Endothelial cell of umbilical vein (primary cell): ENCODE data around the gene SLC12A2.

Experiments used
- EZH2 ChIP-seq: IDR thresholded peaks from 2 replicates; pipeline ENCODE4 v1.6.1; 2012; ENCODE audit warnings: borderline replicate concordance, low read depth, mild to moderate bottlenecking, moderate library complexity, low read length, inconsistent platforms; ENCODE audit not compliant: severe bottlenecking
- GATA2 ChIP-seq: IDR thresholded peaks from 2 replicates; pipeline ENCODE4 v1.7.0; 2011; ENCODE audit warnings: low read depth, mild to moderate bottlenecking, moderate library complexity, mixed read lengths, low read length; ENCODE audit not compliant: insufficient read length, insufficient read depth
- JUN ChIP-seq: IDR thresholded peaks from 2 replicates; pipeline ENCODE4 v1.6.1; 2011; ENCODE audit warnings: borderline replicate concordance, low read depth; ENCODE audit not compliant: insufficient read length, insufficient read depth
- MYC ChIP-seq: IDR thresholded peaks from one replicate; pipeline ENCODE4 v1.6.1; 2011; ENCODE audit warnings: mild to moderate bottlenecking, low read depth, low read length
- POLR2A ChIP-seq: IDR thresholded peaks from 2 replicates; pipeline ENCODE4 v1.6.1; 2012; ENCODE audit warnings: low read depth, mild to moderate bottlenecking, control low read depth, low read length
- POLR2AphosphoS5 ChIP-seq: IDR thresholded peaks from 2 replicates; pipeline ENCODE4 v1.6.1; 2012; ENCODE audit warnings: low read depth, mild to moderate bottlenecking, control low read depth, low read length, moderate library complexity; ENCODE audit not compliant: insufficient read depth
- TF ChIP-seq, protein P1 (sequence below), 2 donors: IDR thresholded peaks; 1 replicate in 1 of 2; 2 replicates in 1 of 2; pipeline ENCODE4 v1.5.1; 2011; ENCODE audit warnings: low read length in 2 of 2, mild to moderate bottlenecking in 2 of 2, moderate library complexity in 2 of 2, control low read depth in 1 of 2, inconsistent platforms in 1 of 2, low read depth in 1 of 2; ENCODE audit not compliant: insufficient read depth in 1 of 2; ENCODE audit errors: extremely low read depth in 1 of 2
- TF ChIP-seq, protein P2 (sequence below): IDR thresholded peaks from 2 replicates; pipeline ENCODE4 v1.6.1; 2011; ENCODE audit not compliant: insufficient read depth, insufficient read length

DNA sequence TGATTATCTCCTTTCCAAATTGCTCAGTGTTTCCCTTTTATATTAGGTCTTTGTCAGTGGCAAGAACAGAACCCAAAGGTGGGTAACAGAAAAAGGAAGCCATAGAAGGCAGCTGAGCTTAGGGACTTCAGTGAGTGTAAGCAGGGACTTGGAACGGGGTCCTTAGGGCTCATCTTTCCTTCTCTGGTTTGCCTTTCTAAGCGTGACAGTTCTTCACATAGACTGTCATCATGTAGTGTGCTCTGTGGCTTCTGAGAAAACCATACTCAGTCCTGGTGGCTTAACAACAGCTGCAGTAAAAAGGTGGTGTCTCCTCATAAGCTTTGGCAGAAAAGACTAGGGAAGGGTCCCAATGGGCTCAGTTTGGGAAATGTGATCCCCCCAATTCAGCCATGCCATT is 108.8 kb downstream of the SLC12A2 start:
- TF ChIP-seq, protein P1, sequence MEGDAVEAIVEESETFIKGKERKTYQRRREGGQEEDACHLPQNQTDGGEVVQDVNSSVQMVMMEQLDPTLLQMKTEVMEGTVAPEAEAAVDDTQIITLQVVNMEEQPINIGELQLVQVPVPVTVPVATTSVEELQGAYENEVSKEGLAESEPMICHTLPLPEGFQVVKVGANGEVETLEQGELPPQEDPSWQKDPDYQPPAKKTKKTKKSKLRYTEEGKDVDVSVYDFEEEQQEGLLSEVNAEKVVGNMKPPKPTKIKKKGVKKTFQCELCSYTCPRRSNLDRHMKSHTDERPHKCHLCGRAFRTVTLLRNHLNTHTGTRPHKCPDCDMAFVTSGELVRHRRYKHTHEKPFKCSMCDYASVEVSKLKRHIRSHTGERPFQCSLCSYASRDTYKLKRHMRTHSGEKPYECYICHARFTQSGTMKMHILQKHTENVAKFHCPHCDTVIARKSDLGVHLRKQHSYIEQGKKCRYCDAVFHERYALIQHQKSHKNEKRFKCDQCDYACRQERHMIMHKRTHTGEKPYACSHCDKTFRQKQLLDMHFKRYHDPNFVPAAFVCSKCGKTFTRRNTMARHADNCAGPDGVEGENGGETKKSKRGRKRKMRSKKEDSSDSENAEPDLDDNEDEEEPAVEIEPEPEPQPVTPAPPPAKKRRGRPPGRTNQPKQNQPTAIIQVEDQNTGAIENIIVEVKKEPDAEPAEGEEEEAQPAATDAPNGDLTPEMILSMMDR (IDR thresholded peaks at IDR 0.05; ENCODE audit: extremely low read depth in 1 of 2, insufficient read depth in 1 of 2, low read depth in 1 of 2, low read length in 2 of 2) = no peak
- TF ChIP-seq POLR2AphosphoS5 (no peak), POLR2A (no peak), EZH2 (no peak), JUN (no peak), GATA2 (no peak), MYC (no peak)
- TF ChIP-seq, protein P2, sequence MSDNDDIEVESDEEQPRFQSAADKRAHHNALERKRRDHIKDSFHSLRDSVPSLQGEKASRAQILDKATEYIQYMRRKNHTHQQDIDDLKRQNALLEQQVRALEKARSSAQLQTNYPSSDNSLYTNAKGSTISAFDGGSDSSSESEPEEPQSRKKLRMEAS = no peak
